MM.1S (cell line): ENCODE data around the gene NCOA4.

Experiments
- DNase-seq: peaks from one replicate; pipeline ENCODE4 v3.0.0-alpha.2; 2015
- H2AFZ ChIP-seq: fragments of 300-600 bp; sonication (generic); 2 replicates; pipeline ENCODE4 v1.6.0; 2016; ENCODE audit warnings: antibody characterized with exemption, low read length
- H3F3A ChIP-seq: fragments of 300-600 bp; sonication (generic); 2 replicates; pipeline ENCODE4 v1.6.1; 2016; ENCODE audit warnings: mild to moderate bottlenecking, antibody characterized with exemption, low read length, moderate library complexity, mixed read lengths; ENCODE audit not compliant: insufficient read depth
- H3K27ac ChIP-seq: fragments of 300-600 bp; sonication (generic); 2 replicates; pipeline ENCODE4 v1.5.1; 2016; ENCODE audit warnings: mild to moderate bottlenecking, low read length
- H3K27me3 ChIP-seq: fragments of 300-600 bp; sonication (generic); replicated peaks from 2 replicates; pipeline ENCODE4 v1.6.0; 2016; ENCODE audit warnings: low read length; ENCODE audit not compliant: insufficient read depth
- H3K36me3 ChIP-seq: fragments of 300-600 bp; sonication (generic); replicated peaks from 2 replicates; pipeline ENCODE4 v1.6.1; 2016; ENCODE audit warnings: mild to moderate bottlenecking, low read length, mixed read lengths; ENCODE audit not compliant: insufficient read depth
- H3K4me1 ChIP-seq: fragments of 300-600 bp; sonication (generic); 2 replicates; pipeline ENCODE4 v1.6.1; 2016; ENCODE audit warnings: low read length, mixed read lengths
- H3K4me2 ChIP-seq: fragments of 300-600 bp; sonication (generic); 2 replicates; pipeline ENCODE4 v1.6.0; 2016; ENCODE audit warnings: low read depth, low read length
- H3K4me3 ChIP-seq: fragments of 300-600 bp; sonication (generic); 2 replicates; pipeline ENCODE4 v1.5.1; 2016; ENCODE audit warnings: low read length, mixed read lengths
- H3K79me2 ChIP-seq: fragments of 300-600 bp; sonication (generic); 2 replicates; pipeline ENCODE4 v1.6.1; 2016; ENCODE audit warnings: mixed run types, low read length, mixed read lengths
- H3K9ac ChIP-seq: fragments of 300-600 bp; sonication (generic); 2 replicates; pipeline ENCODE4 v1.6.1; 2016; ENCODE audit warnings: low read length, mixed read lengths
- H3K9me2 ChIP-seq: fragments of 300-600 bp; sonication (generic); replicated peaks from 2 replicates; pipeline ENCODE4 v1.6.1; 2016; ENCODE audit warnings: mild to moderate bottlenecking, low read length, mixed read lengths; ENCODE audit not compliant: insufficient read depth
- H3K9me3 ChIP-seq: fragments of 300-600 bp; sonication (generic); replicated peaks from 2 replicates; pipeline ENCODE4 v1.6.1; 2016; ENCODE audit warnings: mild to moderate bottlenecking, low read length, mixed read lengths; ENCODE audit not compliant: insufficient read depth
- H4K20me1 ChIP-seq: fragments of 300-600 bp; sonication (generic); 2 replicates; pipeline ENCODE4 v1.6.1; 2016; ENCODE audit warnings: mild to moderate bottlenecking, low read length, moderate library complexity, mixed read lengths; ENCODE audit not compliant: insufficient read depth
- EZH2 ChIP-seq: fragments of 300-600 bp; sonication (generic); optimal IDR thresholded peaks from 2 replicates; pipeline ENCODE3; 2017; ENCODE audit warnings: low read depth, mild to moderate bottlenecking, antibody characterized with exemption, low read length, mixed read lengths
- EZH2phosphoT487 ChIP-seq: fragments of 300-600 bp; sonication (generic); IDR thresholded peaks from 2 replicates; pipeline ENCODE4 v1.6.1; 2018; ENCODE audit warnings: antibody characterized with exemption, low read length
- TF ChIP-seq, protein P1 (sequence below): fragments of 300-600 bp; sonication (generic); IDR thresholded peaks from 2 replicates; pipeline ENCODE4 v1.5.1; 2016; ENCODE audit warnings: antibody characterized with exemption, low read length, mixed read lengths

The NCOA4 gene

DNA sequence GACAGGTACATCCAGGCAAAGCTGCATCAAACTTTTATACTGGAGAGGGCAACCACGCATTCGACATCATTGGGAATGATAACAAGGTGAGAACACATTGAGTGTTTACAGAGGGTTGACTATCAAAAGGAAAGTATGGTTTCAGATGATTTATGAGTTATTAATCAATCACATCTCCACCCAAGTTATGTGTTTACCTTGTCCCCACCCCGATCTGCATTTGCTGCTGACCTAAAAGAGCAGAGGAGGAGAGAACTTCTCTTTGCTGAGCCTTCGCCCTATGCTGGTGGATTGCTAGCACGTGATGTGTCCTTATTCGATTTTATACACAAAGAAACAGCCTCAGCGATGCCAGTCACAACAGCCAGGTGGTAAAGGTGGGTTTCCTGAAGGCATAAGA, 15.8 kb upstream of the NCOA4 start, which contains the start of gene MSMB:
Gene MSMB (minus strand): TSS at position 9 of the 400 bp plus-strand sequence. CDS start 32 bp downstream, outside the sequence.
- Histone ChIP-seq H3K4me1 (no peaks in the 10 kb centered on the region), H3K4me3 (no peak within 1 kb of the TSS), H3K9me2 (no peaks in the 10 kb centered on the region), H3K9ac (no peak within 1 kb of the TSS), H3K27ac (no peak within 1 kb of the TSS), H3K36me3 (no peaks in the 10 kb centered on the region), H3K27me3 (no peaks in the 10 kb centered on the region), H3K9me3 (no peaks in the 10 kb centered on the region), H3K4me2 (no peak within 1 kb of the TSS), H3F3A (no peaks in the 10 kb centered on the region), H2AFZ (no peak within 1 kb of the TSS), H4K20me1 (no peaks in the 10 kb centered on the region), H3K79me2 (no peaks in the 10 kb centered on the region)
- TF ChIP-seq EZH2 (no peak), EZH2phosphoT487 (no peak)
- TF ChIP-seq, protein P1, sequence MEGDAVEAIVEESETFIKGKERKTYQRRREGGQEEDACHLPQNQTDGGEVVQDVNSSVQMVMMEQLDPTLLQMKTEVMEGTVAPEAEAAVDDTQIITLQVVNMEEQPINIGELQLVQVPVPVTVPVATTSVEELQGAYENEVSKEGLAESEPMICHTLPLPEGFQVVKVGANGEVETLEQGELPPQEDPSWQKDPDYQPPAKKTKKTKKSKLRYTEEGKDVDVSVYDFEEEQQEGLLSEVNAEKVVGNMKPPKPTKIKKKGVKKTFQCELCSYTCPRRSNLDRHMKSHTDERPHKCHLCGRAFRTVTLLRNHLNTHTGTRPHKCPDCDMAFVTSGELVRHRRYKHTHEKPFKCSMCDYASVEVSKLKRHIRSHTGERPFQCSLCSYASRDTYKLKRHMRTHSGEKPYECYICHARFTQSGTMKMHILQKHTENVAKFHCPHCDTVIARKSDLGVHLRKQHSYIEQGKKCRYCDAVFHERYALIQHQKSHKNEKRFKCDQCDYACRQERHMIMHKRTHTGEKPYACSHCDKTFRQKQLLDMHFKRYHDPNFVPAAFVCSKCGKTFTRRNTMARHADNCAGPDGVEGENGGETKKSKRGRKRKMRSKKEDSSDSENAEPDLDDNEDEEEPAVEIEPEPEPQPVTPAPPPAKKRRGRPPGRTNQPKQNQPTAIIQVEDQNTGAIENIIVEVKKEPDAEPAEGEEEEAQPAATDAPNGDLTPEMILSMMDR = no peak
- DNase-seq = no peak

DNA sequence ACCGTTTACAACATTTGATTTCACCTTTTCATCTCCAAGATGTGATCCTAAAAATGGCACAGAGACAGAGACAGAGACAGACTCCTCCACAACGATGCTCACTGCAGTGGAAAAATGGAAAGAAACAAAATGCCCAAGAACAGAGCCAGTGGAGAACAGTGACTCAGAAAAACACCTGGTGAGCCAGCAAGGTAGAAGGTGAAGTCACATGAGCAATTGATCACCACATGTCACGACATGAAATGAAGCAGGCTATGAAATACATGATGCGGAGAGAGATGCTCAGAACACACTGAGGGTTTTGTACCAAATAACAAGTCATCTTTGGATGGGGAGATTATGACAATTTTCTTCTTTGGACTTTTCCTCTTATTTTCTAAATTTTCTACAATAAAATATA, 12.1 kb upstream of the NCOA4 start:
- no peak overlapping the region for H2AFZ ChIP-seq
- H3K9me2 ChIP-seq = no peaks in the 10 kb centered on the region
- no peak for DNase-seq

DNA sequence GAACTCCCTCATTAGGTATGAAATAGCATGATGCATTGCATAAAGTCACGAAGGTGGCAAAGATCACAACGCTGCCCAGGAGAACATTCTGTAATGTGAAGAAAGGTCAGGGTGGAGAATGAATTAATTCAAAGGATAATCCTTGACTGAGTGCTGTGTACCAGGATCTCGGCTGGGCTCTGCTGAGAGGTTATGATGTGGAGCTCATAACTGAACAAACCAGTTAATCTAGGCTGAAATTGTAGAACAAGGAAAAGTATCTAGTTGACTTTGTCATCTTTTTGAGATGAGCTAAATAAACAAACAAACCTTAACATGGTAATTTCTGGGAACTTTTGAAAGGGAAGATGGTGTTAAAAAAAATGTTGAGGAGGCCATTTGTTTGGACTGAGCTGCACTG, 9.6 kb upstream of the NCOA4 start:
- TF ChIP-seq EZH2phosphoT487 (no peak), EZH2 (no peak)
- TF ChIP-seq, protein P1 = no peak
- no peaks in the 10 kb centered on the region for H3K27me3 ChIP-seq
- H3K79me2 ChIP-seq = no peaks in the 10 kb centered on the region
- H4K20me1 ChIP-seq = no peaks in the 10 kb centered on the region
- H3K36me3 ChIP-seq = no peaks in the 10 kb centered on the region
- no peaks in the 10 kb centered on the region for H3K9me3 ChIP-seq
- H3K4me3 ChIP-seq = no peak overlapping the region
- no peak overlapping the region for H2AFZ ChIP-seq
- no peaks in the 10 kb centered on the region for H3K4me1 ChIP-seq
- no peak for DNase-seq
- H3K27ac ChIP-seq = no peak overlapping the region
- H3K9me2 ChIP-seq = no peaks in the 10 kb centered on the region
- H3K4me2 ChIP-seq = no peak overlapping the region
- H3F3A ChIP-seq = no peaks in the 10 kb centered on the region
- no peak overlapping the region for H3K9ac ChIP-seq

More for the DNA sequence above, 12.1 kb upstream of the NCOA4 start:
- H3K27ac ChIP-seq = no peak overlapping the region
- no peak for TF ChIP-seq EZH2
- no peak for TF ChIP-seq EZH2phosphoT487
- no peaks in the 10 kb centered on the region for H4K20me1 ChIP-seq
- no peaks in the 10 kb centered on the region for H3F3A ChIP-seq
- no peaks in the 10 kb centered on the region for H3K79me2 ChIP-seq
- H3K9me3 ChIP-seq = no peaks in the 10 kb centered on the region
- H3K4me1 ChIP-seq = no peaks in the 10 kb centered on the region
- no peak overlapping the region for H3K9ac ChIP-seq
- no peak overlapping the region for H3K4me3 ChIP-seq
- H3K4me2 ChIP-seq = no peak overlapping the region
- no peaks in the 10 kb centered on the region for H3K36me3 ChIP-seq
- H3K27me3 ChIP-seq = no peaks in the 10 kb centered on the region

DNA sequence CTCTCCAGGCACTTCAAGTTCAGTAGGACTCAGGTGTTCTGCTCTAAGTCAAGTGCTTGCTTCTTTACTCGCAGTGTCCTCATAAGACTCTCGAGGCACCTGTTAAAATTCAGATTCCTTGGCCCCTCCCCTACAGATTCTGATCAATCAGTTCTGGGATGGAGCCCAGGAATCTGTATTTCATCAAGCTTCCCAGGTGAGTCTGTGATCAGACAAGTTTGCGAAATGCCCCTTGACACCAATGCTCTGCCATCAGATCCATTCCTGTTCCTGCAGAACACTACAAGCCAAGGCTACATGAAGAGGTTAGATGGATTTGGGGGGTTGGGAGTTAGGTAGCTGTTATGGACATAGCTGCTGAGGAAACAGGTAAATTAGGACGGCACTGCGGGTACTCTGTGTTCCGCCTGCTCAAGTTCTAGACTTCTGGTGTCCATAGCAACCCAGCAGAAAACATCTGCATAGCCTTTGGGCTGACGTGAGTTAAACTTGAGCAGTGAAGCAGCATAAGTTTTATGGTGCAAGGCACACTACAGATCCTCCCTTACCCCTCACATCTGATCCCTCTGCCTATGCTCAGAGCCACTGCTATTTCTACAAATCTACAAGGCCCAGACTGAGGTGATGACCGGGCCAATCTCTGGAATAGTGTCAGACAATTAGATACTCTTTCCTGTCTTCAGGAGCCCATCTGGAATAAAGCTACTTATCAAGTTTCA, 6.8 kb upstream of the NCOA4 start:
- Histone ChIP-seq H4K20me1 (no peaks in the 10 kb centered on the region), H3K9ac (no peak overlapping the region), H3K9me3 (no peaks in the 10 kb centered on the region), H3K4me3 (no peak overlapping the region), H3K9me2 (no peaks in the 10 kb centered on the region), H2AFZ (no peak overlapping the region), H3K27me3 (no peaks in the 10 kb centered on the region), H3K79me2 (no peaks in the 10 kb centered on the region), H3K4me1 (no peaks in the 10 kb centered on the region), H3K4me2 (no peak overlapping the region), H3K27ac (no peak overlapping the region), H3F3A (no peaks in the 10 kb centered on the region), H3K36me3 (no peaks in the 10 kb centered on the region)
- no peak for DNase-seq
- TF ChIP-seq EZH2 (no peak), EZH2phosphoT487 (no peak)
- TF ChIP-seq, protein P1 = no peak
